Esophagus (tissue), 2 donors: ENCODE measurements around the gene ZNF570. TPM values are rescaled to one million over a fixed set of nuclear protein-coding genes. Genes with fewer than 3 reads are reported as not detected.

Experiments used
- polyA plus RNA-seq, 2 donors: library from polyadenylated mRNA; stranded (reverse); fragments of 200-250 nt; gene quantifications; one replicate each; pipeline ENCODE4 v1.2.3, GENCODE V29; 2013
- donor health status: healthy with polysubstance abuse.
- donor health status: Bipolar disorder and iron deficiency.

Gene ZNF570
- polyA plus RNA-seq, 2 donors: 0.69 to 0.71 TPM

Other genes starting within 250 kb of the ZNF570 start
- 1 to 10 TPM; 1.6 to 2.1 TPM for gene ZNF527, start 98.3 kb upstream of the ZNF570 start, polyA plus RNA-seq
- gene ZNF569, start 1.9 kb upstream of the ZNF570 start, polyA plus RNA-seq: 1 to 10 TPM in 1 of 2 donors, under 1 TPM in 1; 0.89 to 1.1 TPM
- gene ZNF793, start 37.6 kb downstream of the ZNF570 start, polyA plus RNA-seq: 1 to 10 TPM; 1.7 to 4.1 TPM
- gene ZNF571, start 125.4 kb downstream of the ZNF570 start, polyA plus RNA-seq: 1 to 10 TPM; 1.6 to 2.4 TPM
- gene ZNF540, start 125.5 kb downstream of the ZNF570 start, polyA plus RNA-seq: 1 to 10 TPM; 1.1 to 1.6 TPM
- 1 to 10 TPM; 2.2 to 2.7 TPM for gene ZFP30, start 186.1 kb downstream of the ZNF570 start, polyA plus RNA-seq